ENCODE data around the gene H1-8. TPM values are rescaled to one million over a fixed set of nuclear protein-coding genes. Genes with fewer than 3 reads are reported as not detected.

Gene H1-8
- total RNA-seq, 4 donors from 2014 or later, result not detected

DNA sequence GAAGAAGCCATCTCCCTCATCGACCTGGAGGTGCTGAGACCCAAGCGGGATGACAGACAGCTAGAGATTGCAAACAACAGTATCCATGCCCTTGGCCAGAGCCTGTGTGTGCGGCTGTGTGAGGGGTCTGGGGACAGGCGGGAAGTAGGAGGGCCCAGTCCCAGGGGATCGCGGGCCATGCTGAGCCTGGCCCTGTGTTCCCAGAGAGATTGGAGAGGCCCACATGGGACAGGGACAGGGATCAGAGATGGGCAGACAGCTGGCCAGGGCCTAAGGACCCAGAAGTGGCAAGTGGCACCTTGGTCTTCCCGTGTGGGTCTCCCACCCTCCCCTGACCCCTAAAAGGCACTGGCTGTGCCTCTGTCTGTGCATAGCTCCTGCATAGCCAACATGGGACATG lies 25.5 kb upstream of the H1-8 start:
- DNase-seq (no peak), ATAC-seq (no peak)
- Histone ChIP-seq H3K36me3 (no peaks in the 10 kb centered on the region), H3K9me3 (no peaks in the 10 kb centered on the region), H3K4me3 (no peak overlapping the region), H3K27ac (no peak overlapping the region), H3K4me1 (peaks cover 10 to 19% of the 10 kb centered on the region in 2 donors), H3K27me3 (no peaks in the 10 kb centered on the region)
- TF ChIP-seq POLR2A (IDR thresholded peaks at IDR 0.05), result no peak
- TF ChIP-seq, protein P1, sequence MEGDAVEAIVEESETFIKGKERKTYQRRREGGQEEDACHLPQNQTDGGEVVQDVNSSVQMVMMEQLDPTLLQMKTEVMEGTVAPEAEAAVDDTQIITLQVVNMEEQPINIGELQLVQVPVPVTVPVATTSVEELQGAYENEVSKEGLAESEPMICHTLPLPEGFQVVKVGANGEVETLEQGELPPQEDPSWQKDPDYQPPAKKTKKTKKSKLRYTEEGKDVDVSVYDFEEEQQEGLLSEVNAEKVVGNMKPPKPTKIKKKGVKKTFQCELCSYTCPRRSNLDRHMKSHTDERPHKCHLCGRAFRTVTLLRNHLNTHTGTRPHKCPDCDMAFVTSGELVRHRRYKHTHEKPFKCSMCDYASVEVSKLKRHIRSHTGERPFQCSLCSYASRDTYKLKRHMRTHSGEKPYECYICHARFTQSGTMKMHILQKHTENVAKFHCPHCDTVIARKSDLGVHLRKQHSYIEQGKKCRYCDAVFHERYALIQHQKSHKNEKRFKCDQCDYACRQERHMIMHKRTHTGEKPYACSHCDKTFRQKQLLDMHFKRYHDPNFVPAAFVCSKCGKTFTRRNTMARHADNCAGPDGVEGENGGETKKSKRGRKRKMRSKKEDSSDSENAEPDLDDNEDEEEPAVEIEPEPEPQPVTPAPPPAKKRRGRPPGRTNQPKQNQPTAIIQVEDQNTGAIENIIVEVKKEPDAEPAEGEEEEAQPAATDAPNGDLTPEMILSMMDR (IDR thresholded peaks at IDR 0.05 in 4 of 5, conservative IDR thresholded peaks at IDR 0.05 in 1 of 5), result no peak
- intact Hi-C loops (cut with DNase I; ENCODE audit: low total_unique reads) (no loop called here), in situ Hi-C loops (cut with MboI; ENCODE audit: low sequenced_read_pairs in 4 of 4) (no loop called here)

DNA sequence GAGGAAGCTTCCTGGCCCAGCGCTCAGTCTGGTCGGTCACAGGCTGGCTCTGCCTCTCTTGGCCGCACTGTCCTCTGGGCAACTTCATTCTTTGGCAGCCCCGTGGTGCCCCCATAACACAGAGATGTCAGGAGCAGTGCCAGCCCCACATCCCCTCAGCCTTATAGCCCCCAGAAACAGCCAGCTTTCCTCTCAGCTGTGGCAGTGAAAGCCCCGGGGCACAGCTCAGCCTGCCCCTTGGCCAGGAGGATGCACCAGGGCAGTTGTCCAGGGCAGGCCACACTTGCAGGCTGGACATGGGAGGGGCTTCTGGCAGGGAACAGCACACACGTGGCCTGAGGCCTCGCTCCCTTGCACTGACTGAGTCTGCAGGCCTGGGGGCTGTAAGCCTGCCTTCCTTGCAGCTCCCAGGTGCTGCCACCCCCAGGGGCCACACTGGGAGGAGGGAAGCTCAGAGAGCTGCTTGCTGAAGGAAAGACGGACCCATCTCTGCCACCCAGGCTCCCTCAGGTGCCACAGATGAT lies 24.9 kb upstream of the H1-8 start:
- Histone ChIP-seq H3K9me3 (no peaks in the 10 kb centered on the region), H3K27me3 (no peaks in the 10 kb centered on the region), H3K4me1 (peaks cover 10 to 13% of the 10 kb centered on the region in 2 donors), H3K36me3 (no peaks in the 10 kb centered on the region), H3K4me3 (no peak overlapping the region), H3K27ac (no peak overlapping the region)
- ATAC-seq (no peak), DNase-seq (no peak)
- in situ Hi-C loops (cut with MboI; ENCODE audit: low sequenced_read_pairs in 4 of 4) (no loop called here), intact Hi-C loops (cut with DNase I; ENCODE audit: low total_unique reads) (no loop called here)
- TF ChIP-seq, protein P1 (IDR thresholded peaks at IDR 0.05 in 4 of 5, conservative IDR thresholded peaks at IDR 0.05 in 1 of 5), result no peak
- no peak for TF ChIP-seq POLR2A (IDR thresholded peaks at IDR 0.05)

DNA sequence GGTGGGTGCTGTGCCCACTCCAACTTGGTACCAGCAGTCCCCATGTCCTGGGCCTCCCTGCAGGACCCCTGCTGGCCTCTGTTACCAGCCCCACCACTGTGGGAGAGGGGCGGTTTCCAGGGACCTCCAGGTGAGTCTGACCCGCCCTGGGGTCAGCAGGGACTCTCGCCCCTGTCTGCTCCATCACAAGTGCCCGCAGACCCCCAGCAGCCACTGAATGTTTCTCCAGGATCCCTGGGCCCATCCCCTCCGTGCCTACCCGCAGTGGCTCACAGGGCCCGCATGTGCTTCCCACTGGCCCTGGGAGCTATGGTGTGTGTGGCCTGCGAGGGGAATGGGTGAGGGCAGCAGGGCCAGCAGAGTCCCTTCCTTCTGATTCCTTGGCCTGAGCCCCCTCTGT lies 24.4 kb upstream of the H1-8 start:
- DNase-seq, result no peak
- no peaks in the 10 kb centered on the region for H3K27me3 ChIP-seq
- no peak for TF ChIP-seq POLR2A (IDR thresholded peaks at IDR 0.05)
- TF ChIP-seq, protein P1 (IDR thresholded peaks at IDR 0.05 in 4 of 5, conservative IDR thresholded peaks at IDR 0.05 in 1 of 5), result no peak
- intact Hi-C loops (cut with DNase I; ENCODE audit: low total_unique reads), result no loop called here
- no peaks in the 10 kb centered on the region for H3K36me3 ChIP-seq
- H3K27ac ChIP-seq, result no peak overlapping the region
- in situ Hi-C loops (cut with MboI; ENCODE audit: low sequenced_read_pairs in 4 of 4), result no loop called here
- no peak for ATAC-seq
- H3K4me1 ChIP-seq, result peaks cover 7 to 8% of the 10 kb centered on the region in 2 donors
- H3K4me3 ChIP-seq, result no peak overlapping the region
- no peaks in the 10 kb centered on the region for H3K9me3 ChIP-seq

DNA sequence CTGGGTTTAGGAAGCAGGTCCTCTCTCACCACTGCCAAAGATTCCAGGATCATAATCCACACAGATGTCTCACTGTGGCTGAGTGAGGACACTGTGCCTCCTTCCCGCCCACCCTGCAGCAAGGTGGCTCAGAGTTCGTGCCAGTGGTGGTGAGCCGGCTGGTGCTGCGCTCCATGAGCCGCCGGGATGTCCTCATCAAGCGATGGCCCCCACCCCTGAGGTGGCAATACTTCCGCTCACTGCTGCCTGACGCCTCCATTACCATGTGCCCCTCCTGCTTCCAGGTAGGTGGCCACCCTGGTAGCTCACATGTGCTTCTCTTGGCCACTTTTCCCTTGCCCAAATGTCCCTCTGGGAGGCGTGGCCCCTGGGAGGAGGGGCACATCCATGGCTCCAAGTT lies 23.5 kb upstream of the H1-8 start:
- Histone ChIP-seq H3K27me3 (no peaks in the 10 kb centered on the region), H3K27ac (no peak overlapping the region), H3K4me1 (peaks cover 0 to 1% of the 10 kb centered on the region in 2 donors), H3K9me3 (no peaks in the 10 kb centered on the region), H3K36me3 (no peaks in the 10 kb centered on the region), H3K4me3 (no peak overlapping the region)
- ATAC-seq (no peak), DNase-seq (no peak)
- in situ Hi-C loops (cut with MboI; ENCODE audit: low sequenced_read_pairs in 4 of 4) (no loop called here), intact Hi-C loops (cut with DNase I; ENCODE audit: low total_unique reads) (no loop called here)
- TF ChIP-seq, protein P1 (IDR thresholded peaks at IDR 0.05 in 4 of 5, conservative IDR thresholded peaks at IDR 0.05 in 1 of 5), result no peak

Data from gastrocnemius medialis (tissue), 4 donors.